Daoy (cell line): Measurements from ENCODE around the gene ALDH7A1. TPM values are rescaled to one million over a fixed set of nuclear protein-coding genes. Genes with fewer than 3 reads are reported as not detected.
"Not testable (repeated sequence)": the region's sequence is repeated elsewhere in the genome, so short reads cannot be mapped to it uniquely, and the experiment has no call there.

Experiments
- DNase-seq: peaks from one replicate; pipeline ENCODE4 v3.0.0-alpha.2; 2015; ENCODE audit warnings: low read depth
- total RNA-seq: library from RNA; depleted of rRNA; stranded (reverse); fragments of >200 nt; shearing (Covaris generic); gene quantifications from 2 replicates; pipeline ENCODE4 v1.2.3, GENCODE V29; 2014

Gene ALDH7A1
- total RNA-seq, 1 experiment from 2014 or later: 31.8 TPM

GRCh38 chr5:126595486-126596083 lies 566 bp upstream of the ALDH7A1 start:
- DNase-seq: no peak

DNA sequence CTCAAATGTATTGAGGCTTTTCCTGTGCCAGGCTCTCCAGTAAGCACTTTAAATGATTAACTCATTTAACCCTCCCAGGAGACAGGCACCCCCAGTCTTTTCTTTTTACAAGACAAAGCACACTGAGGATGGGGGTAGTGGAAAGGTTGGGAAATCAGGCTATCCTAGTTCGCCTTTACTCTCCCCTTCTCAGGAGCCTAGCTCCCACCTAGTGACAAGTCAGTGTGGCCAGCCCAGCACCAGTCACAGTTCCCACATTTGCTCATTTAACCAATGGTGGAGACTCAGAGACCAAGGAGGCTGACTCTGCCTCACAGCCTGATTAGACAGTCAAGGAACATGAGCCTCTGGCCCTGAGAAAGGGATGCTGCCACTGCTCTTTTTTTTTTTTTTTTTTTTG lies 3.5 kb downstream of the ALDH7A1 start:
- no peak for DNase-seq

GRCh38 chr5:126589536-126590297 lies 5.3 kb downstream of the ALDH7A1 start:
- DNase-seq: no peak

- no peak for DNase-seq
These were observed 7.2 kb downstream of the ALDH7A1 start for GRCh38 chr5:126587551-126588390.

DNA sequence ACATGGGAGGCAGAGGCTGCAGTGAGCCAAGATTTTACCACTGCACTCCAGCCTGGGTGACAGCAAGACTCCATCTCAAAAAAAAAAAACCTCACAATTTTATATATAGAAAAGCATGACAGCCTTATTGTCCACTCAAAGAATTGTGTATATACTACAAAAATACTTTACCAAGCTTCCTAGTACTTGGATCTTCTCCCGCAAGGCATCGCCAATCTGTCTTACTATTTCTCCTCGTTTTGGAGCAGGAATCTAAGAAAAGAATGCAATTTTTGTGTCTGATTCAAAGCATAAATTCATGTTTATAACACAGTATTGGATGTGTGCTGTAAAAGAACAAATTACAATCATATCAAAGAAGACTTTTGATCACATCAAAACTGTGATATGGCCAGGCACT lies 11.3 kb downstream of the ALDH7A1 start:
- DNase-seq: no peak

GRCh38 chr5:126579716-126580115 lies 15.3 kb downstream of the ALDH7A1 start:
- DNase-seq: no peak

GRCh38 chr5:126577415-126577814 lies 17.6 kb downstream of the ALDH7A1 start:
- no peak for DNase-seq

- DNase-seq: no peak
These were observed 18.0 kb downstream of the ALDH7A1 start for GRCh38 chr5:126576974-126577373.

GRCh38 chr5:126575644-126576043 lies 19.4 kb downstream of the ALDH7A1 start:
- no peak for DNase-seq

GRCh38 chr5:126568206-126568755 lies 26.7 kb downstream of the ALDH7A1 start:
- no peak for DNase-seq

DNA sequence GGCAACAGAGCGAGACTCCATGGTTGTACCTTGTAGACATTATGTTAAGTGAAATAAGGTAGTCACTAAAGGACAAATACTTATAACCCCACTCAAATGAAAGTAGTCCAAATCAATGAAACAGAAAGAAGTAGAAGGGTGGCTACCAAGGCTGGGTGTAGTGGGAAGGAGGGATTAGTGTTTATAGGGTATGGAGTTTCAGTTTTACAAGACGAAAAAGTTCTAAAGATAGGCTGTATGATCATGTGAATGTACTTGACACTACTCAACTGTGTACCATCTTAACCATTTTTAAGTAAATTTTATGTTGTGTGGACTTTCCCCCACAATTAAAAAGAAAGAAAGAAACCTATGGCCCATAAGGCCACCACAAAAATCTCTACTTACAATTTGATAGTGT lies 32.2 kb downstream of the ALDH7A1 start:
- DNase-seq: no peak

DNA sequence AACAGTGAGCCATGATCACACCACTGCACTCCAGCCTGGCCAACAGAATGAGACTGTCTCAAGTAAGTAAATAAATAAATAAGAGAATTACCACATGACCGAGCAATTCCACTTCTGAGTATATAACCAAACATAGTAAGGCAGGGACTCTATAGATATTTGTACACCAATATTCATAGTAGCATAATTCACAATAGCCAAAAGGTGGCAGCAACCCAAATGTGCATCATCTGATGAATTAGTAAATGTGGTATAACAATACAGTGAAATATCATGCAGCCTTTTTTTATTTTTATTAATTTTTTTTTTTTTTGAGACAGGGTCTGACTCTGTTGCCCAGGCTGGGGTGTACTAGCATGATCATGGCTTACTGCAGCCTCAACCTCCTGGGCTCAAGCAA lies 33.1 kb downstream of the ALDH7A1 start:
- DNase-seq: no peak

- DNase-seq: not testable (repeated sequence)
These were observed 39.9 kb downstream of the ALDH7A1 start for GRCh38 chr5:126555101-126555500.

DNA sequence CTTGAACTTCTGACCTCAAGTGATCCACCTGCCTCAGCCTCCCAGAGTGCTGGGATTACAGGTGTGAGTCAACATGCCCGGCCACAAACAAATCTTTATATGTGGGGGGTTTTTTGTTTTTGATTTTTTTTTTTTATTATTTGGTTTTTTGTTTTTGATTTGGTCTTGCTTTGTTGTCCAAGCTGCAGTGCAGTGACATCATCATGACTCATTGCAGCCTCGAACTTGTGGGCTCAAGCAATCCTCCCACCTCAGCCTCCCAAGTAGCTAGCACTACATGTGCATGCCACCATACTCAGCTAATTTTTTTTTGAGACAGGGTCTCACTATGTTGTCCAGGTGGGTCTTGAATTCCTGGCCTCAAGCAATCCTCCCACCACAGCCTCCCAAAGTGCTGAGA lies 42.4 kb downstream of the ALDH7A1 start:
- DNase-seq: no peak

DNA sequence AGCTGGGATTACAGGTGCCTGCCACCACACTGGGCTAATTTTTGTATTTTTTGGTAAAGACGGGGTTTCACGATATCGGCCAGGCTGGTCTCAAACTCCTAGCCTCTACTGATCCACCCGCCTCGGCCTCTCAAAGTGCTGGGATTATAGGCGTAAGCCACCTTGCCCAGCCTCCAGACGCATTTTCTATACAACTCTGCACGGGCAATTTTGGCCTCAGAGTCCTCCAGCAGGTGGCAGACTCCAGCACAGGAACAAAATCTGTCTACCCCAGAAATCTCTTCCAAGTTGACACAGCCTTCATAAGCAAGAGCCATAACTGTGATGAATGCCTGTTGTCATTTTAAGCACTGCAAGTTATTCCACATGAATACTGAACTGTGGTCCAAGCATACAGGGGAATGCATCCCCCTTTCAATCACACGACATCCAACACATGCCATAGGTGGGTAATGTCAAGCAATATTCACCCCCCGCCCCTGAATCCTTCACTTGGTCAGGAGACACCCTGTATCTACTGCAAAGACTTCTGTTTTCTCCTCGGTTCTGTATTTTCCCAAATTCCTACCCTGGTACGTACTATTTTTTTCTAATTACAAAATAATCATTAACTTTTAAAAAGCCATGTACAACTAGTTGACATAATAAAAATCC lies 50.8 kb downstream of the ALDH7A1 start:
- DNase-seq: peak; percentile 18

- DNase-seq: no peak
These were observed 51.4 kb downstream of the ALDH7A1 start for GRCh38 chr5:126543660-126544059.

GRCh38 chr5:126543009-126543408 lies 52.0 kb downstream of the ALDH7A1 start:
- DNase-seq: no peak

GRCh38 chr5:126542441-126542840 lies 52.6 kb downstream of the ALDH7A1 start:
- no peak for DNase-seq

DNA sequence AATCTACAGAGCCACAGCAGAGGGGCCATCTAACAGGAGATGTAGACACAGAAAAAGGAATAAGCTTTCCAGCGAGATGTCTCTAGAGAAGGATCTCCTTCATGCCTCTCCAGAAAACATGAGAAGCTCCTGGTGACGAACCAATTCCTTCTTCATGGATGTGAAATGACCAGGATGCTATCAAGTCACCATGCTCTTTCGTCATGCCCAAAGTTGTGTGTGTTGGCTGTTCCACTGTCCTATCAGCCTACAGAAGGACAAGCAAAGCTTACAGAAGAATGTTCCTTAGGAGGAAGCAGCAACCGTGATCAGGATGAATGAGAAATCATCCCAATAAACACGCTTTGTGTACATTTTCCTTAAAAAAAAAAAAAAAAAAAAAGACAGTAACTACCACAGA lies 54.4 kb downstream of the ALDH7A1 start:
- DNase-seq: no peak

- DNase-seq: no peak
These were observed 56.4 kb downstream of the ALDH7A1 start for GRCh38 chr5:126538579-126538978.

GRCh38 chr5:126536874-126537273 lies 58.1 kb downstream of the ALDH7A1 start:
- DNase-seq: no peak
